AG04450 (cell line): ENCODE results near the gene FERMT3. TPM values are rescaled to one million over a fixed set of nuclear protein-coding genes. Genes with fewer than 3 reads are reported as not detected.

ENCODE experiments used
- CTCF ChIA-PET: fragments of 300-600, 350-600 bp; formaldehyde crosslinking; extraction: SDS; loops from one replicate; lab custom pipeline; 2022; ENCODE audit warnings: antibody characterized with exemption, inconsistent platforms; lab: Charles Lee
- POLR2A ChIA-PET: fragments of 350-600 bp; formaldehyde crosslinking; extraction: SDS; loops from one replicate; lab custom pipeline; 2021; ENCODE audit warnings: antibody characterized with exemption, inconsistent platforms; lab: Yijun Ruan, JAX
- DNase-seq: peaks from one replicate; pipeline ENCODE4 v3.0.0-alpha.2; 2011; ENCODE audit warnings: low read depth, low spot score
- H3K27ac ChIP-seq: one replicate; pipeline ENCODE4 v1.5.1; 2012; ENCODE audit warnings: low read depth, low read length, control low read depth
- H3K27me3 ChIP-seq: one replicate; pipeline ENCODE4 v1.6.0; 2012; ENCODE audit warnings: low read length; ENCODE audit not compliant: control insufficient read depth, insufficient read depth
- H3K4me3 ChIP-seq: 2 replicates; pipeline ENCODE4 v1.5.1; 2011; ENCODE audit warnings: mild to moderate bottlenecking, low read depth, low read length, control low read depth
- H3K9me3 ChIP-seq: 2 replicates; pipeline ENCODE4 v1.5.1; 2012; ENCODE audit warnings: low read length; ENCODE audit not compliant: control insufficient read depth, insufficient read depth
- CTCF ChIP-seq: IDR thresholded peaks from 2 replicates; pipeline ENCODE4 v1.5.1; 2011; ENCODE audit warnings: low read depth, low read length, control low read depth, inconsistent platforms
- polyA plus RNA-seq: library from polyadenylated mRNA; depleted of rRNA; stranded (reverse); fragments of >200 nt; gene quantifications from 2 replicates; pipeline ENCODE4 v1.2.3, GENCODE V29; 2011

FERMT3 gene
- polyA plus RNA-seq, 1 experiment = 0.38 TPM

- Histone ChIP-seq H3K9me3 (no peaks in the 10 kb centered on the region), H3K27me3 (no peaks in the 10 kb centered on the region), H3K4me3 (no peak overlapping the region), H3K27ac (no peak overlapping the region)
- TF ChIP-seq CTCF = no peak
- DNase-seq = no peak
- ChIA-PET POLR2A (interaction anchor here (1.4 kb wide), 1 partner anchor 10 kb away, joined by 3 read pairs; no protein-coding TSS in a partner anchor), CTCF (interaction anchor here (0.6 kb wide), 1 partner anchor 1539 kb away, joined by 7 read pairs; no protein-coding TSS in a partner anchor)
Observed at GRCh38 chr11:64220798-64221197, 14.3 kb downstream of the FERMT3 start.

DNA sequence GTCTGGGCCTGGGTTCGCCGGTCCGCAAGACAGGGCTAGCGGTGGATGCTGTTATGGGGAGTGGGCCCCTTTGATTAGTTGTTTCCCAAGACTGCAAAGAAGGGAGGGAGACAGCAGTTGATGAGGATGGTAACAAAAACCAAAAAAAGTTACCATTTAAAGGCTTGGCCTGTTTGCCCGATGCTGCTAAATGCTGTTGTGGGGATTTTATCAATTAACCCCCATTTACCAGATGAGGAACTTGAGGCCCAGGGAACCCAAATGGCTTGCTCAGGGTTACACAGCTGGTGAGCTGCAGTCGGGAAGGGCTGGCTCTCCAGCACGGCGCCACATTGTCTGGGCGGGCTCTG lies 16.1 kb downstream of the FERMT3 start:
- no peak overlapping the region for H3K4me3 ChIP-seq
- no peak overlapping the region for H3K27ac ChIP-seq
- ChIA-PET CTCF (interaction anchor here (0.5 to 2.1 kb wide), 3 partner anchors 78 to 316 kb away, joined by 3 to 6 read pairs (median 5); partner anchors contain the start of gene CATSPERZ), POLR2A (interaction anchor here (1.8 kb wide), 1 partner anchor 12 kb away, joined by 6 read pairs; no protein-coding TSS in a partner anchor)
- DNase-seq = no peak
- H3K9me3 ChIP-seq = no peaks in the 10 kb centered on the region; the same call in 1 of the 2 replicates
- H3K27me3 ChIP-seq = no peaks in the 10 kb centered on the region
- TF ChIP-seq CTCF = no peak

DNA sequence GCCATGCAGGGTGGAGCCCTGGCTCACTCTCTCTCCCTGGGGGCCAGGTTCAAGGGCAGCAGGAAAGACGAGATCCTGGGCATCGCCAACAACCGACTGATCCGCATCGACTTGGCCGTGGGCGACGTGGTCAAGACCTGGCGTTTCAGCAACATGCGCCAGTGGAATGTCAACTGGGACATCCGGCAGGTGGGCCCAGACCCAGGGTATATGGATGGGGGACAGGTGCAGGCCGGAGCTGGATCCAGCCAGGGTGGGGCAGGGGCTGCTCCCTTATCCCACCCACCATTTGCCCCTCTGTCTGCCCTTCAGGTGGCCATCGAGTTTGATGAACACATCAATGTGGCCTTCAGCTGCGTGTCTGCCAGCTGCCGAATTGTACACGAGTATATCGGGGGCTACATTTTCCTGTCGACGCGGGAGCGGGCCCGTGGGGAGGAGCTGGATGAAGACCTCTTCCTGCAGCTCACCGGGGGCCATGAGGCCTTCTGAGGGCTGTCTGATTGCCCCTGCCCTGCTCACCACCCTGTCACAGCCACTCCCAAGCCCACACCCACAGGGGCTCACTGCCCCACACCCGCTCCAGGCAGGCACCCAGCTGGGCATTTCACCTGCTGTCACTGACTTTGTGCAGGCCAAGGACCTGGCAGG lies 16.6 kb downstream of the FERMT3 start:
- DNase-seq = no peak
- Histone ChIP-seq H3K4me3 (no peak overlapping the region), H3K9me3 (no peaks in the 10 kb centered on the region; the same call in 1 of the 2 replicates), H3K27ac (no peak overlapping the region), H3K27me3 (no peaks in the 10 kb centered on the region)
- ChIA-PET POLR2A (interaction anchor here (1.5 to 1.8 kb wide), 2 partner anchors 13 to 35 kb away, joined by 4 to 6 read pairs; no protein-coding TSS in a partner anchor), CTCF (interaction anchor here (0.5 to 2.1 kb wide), 4 partner anchors 78 to 316 kb away, joined by 3 to 6 read pairs (median 4); partner anchors contain the start of gene CATSPERZ)
- no peak for TF ChIP-seq CTCF

- no peak overlapping the region for H3K4me3 ChIP-seq
- no peak overlapping the region for H3K27ac ChIP-seq
- no peaks in the 10 kb centered on the region; the same call in 1 of the 2 replicates for H3K9me3 ChIP-seq
- no peaks in the 10 kb centered on the region for H3K27me3 ChIP-seq
- no peak for TF ChIP-seq CTCF
- CTCF ChIA-PET = interaction anchor here (1.0 to 3.8 kb wide), 3 partner anchors 19 to 78 kb away, joined by 3 to 13 read pairs (median 6); partner anchors contain the start of gene CATSPERZ
- no peak for DNase-seq
- POLR2A ChIA-PET = interaction anchor here (0.5 to 1.8 kb wide), 3 partner anchors 7 to 36 kb away, joined by 4 to 6 read pairs (median 6); no protein-coding TSS in a partner anchor
Observed at GRCh38 chr11:64224151-64224890, 17.8 kb downstream of the FERMT3 start.
